Left lung (tissue), 10 donors: ENCODE results near the gene COA4. TPM values are rescaled to one million over a fixed set of nuclear protein-coding genes. Genes with fewer than 3 reads are reported as not detected.

Experiments
- ATAC-seq: fragments of 200-7000 bp; cut with Tn5 transposase; one replicate; pipeline ENCODE4 v1.9.1; 2020; ENCODE audit warnings: moderate library complexity
- DNase-seq, 4 donors: peaks; one replicate each; pipeline ENCODE4 v3.0.0-alpha.2; 2013 to 2020
- H3K27ac ChIP-seq, 2 donors: fragments of 200-600 bp; sonication (generic) in 1 of 2; one replicate each; pipeline versions ENCODE4 v1.5.0 to v1.8.0; 2020 to 2021
- H3K27me3 ChIP-seq, 2 donors: fragments of 200-600 bp; sonication (generic) in 1 of 2; one replicate each; pipeline versions ENCODE4 v1.5.0 to v1.8.0; 2020 to 2021
- H3K36me3 ChIP-seq, 2 donors: fragments of 200-600 bp; sonication (generic) in 1 of 2; one replicate each; pipeline versions ENCODE4 v1.5.0 to v1.8.0; 2020 to 2021
- H3K4me1 ChIP-seq, 2 donors: fragments of 200-600 bp; one replicate each; pipeline ENCODE4 v1.8.0; 2021
- H3K4me3 ChIP-seq, 2 donors: fragments of 200-600 bp; sonication (generic) in 1 of 2; one replicate each; pipeline versions ENCODE4 v1.5.0 to v1.8.0; 2020 to 2021; ENCODE audit warnings: mild to moderate bottlenecking in 1 of 2
- H3K9me3 ChIP-seq, 2 donors: fragments of 200-600 bp; sonication (generic) in 1 of 2; one replicate each; pipeline versions ENCODE4 v1.5.0 to v1.8.0; 2020 to 2021
- intact Hi-C, 2 donors: fragments of 100-400 bp; cut with DNase I; formaldehyde crosslinking; loops; one replicate each; pipeline versions ENCODE4 v1.11.2 to v1.14.2; 2022
- polyA plus RNA-seq, 6 donors: library from polyadenylated mRNA; unstranded; fragments of 120-200 nt; gene quantifications; one replicate each; pipeline ENCODE4 v1.2.1, GENCODE V29; 2013; ENCODE audit not compliant: insufficient read length in 6 of 6
- total RNA-seq, 2 donors: library from RNA; stranded (reverse); fragmentation: NEBNext Ultra II Directional; extraction: Animal tissue kit (Norgen Biotek cat#: 25700); gene quantifications; one replicate each; pipeline ENCODE4 v1.2.1, GENCODE V29; 2021
- TF ChIP-seq, protein P1 (sequence below), 2 donors: fragments of 200-600 bp; sonication (generic) in 1 of 2; IDR thresholded peaks; one replicate each; pipeline versions ENCODE4 v1.5.0 to v1.8.0; 2021; ENCODE audit warnings: antibody characterized with exemption in 2 of 2
- donor health status: DM: no; HTN: yes; CAD: no.
- donor health status: DM: no; HTN: no; CAD: no.

The COA4 gene
- total and polyA plus RNA-seq, 8 donors: 44.0 to 66.8 (median 54.5) TPM

DNA sequence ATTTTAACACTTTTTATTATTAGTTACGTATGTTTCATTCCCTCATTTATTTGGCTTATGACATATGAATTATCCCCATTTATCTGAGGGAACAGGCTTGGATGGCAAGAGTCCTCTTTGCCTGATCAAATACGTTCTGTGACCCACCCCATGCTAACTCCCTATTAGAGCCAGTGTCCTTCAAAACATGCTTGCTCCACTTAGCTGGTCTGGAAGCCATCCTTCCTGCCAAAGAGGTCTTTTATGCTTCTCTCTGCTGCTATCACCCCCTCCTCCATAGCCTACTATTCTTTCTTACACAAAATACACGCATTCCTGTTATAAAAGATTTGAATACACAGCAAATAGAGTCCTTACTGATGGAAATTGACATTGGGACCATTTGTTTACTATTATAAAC is 6.4 kb downstream of the COA4 start:
- TF ChIP-seq, protein P1, sequence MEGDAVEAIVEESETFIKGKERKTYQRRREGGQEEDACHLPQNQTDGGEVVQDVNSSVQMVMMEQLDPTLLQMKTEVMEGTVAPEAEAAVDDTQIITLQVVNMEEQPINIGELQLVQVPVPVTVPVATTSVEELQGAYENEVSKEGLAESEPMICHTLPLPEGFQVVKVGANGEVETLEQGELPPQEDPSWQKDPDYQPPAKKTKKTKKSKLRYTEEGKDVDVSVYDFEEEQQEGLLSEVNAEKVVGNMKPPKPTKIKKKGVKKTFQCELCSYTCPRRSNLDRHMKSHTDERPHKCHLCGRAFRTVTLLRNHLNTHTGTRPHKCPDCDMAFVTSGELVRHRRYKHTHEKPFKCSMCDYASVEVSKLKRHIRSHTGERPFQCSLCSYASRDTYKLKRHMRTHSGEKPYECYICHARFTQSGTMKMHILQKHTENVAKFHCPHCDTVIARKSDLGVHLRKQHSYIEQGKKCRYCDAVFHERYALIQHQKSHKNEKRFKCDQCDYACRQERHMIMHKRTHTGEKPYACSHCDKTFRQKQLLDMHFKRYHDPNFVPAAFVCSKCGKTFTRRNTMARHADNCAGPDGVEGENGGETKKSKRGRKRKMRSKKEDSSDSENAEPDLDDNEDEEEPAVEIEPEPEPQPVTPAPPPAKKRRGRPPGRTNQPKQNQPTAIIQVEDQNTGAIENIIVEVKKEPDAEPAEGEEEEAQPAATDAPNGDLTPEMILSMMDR (IDR thresholded peaks at IDR 0.05): no peak
- intact Hi-C loops: no loop called here
- no peaks in the 10 kb centered on the region for H3K9me3 ChIP-seq
- H3K4me3 ChIP-seq: no peak overlapping the region
- DNase-seq: no peak
- H3K4me1 ChIP-seq: peaks cover 0 to 8% of the 10 kb centered on the region in 2 donors
- ATAC-seq: no peak
- H3K27ac ChIP-seq: no peak overlapping the region
- H3K36me3 ChIP-seq: peaks cover 0 to 43% of the 10 kb centered on the region in 2 donors
- no peaks in the 10 kb centered on the region for H3K27me3 ChIP-seq

DNA sequence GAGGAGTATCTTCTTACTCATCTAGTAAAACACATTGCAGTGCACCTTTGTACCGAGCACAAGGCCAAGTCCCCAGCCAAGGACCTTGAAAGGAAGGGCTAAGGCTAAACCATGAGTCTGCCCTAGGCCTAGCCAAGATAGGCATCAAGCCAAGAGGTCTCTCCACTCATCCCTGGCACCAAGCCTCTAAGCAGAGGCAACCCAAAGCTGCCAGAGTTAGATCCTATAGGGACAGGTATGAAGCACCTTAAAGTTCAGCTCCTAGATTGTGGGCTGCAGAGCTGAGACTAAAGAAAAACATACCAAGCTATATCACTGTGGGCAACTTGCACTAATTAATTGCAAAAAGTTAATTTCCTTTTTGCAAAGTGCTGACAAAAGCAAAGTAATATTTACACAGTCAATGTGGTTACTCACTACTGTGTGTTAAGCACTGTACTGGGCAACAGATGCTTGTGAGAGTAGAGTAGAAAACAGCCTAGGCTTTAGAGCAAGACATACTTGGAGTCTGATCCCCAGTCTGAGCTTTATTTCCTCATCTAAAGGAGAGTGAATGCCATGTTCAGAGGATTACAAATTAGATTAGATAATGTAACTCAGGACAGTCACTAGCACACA is 7.2 kb downstream of the COA4 start:
- TF ChIP-seq, protein P1 (IDR thresholded peaks at IDR 0.05): no peak

DNA sequence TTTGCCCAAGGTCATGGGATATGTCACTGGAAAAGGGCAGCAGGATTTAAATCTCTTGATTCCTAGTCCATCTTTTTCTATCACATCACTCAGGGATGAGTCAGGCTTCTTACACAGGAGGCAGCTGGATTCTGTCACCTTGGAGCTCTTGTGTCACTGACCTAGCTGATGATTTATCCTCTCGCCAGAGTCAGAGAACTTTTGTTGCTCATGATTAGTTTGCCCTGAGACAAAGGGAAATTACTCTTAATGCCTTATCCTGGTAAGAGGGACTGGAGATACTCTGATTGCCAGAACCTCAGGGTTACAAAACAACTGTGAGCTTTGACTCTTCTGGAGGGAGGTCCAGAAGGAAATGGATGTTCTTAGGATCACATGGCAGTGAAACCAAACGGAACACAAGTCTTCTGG is 10.1 kb downstream of the COA4 start:
- Histone ChIP-seq H3K36me3 (peaks cover 0 to 37% of the 10 kb centered on the region in 2 donors), H3K4me3 (no peak overlapping the region), H3K4me1 (no peaks in the 10 kb centered on the region), H3K27ac (peak overlapping the region in 1 of 2 donors; percentile 5), H3K9me3 (no peaks in the 10 kb centered on the region), H3K27me3 (no peaks in the 10 kb centered on the region)
- intact Hi-C loops: no loop called here
- TF ChIP-seq, protein P1 (IDR thresholded peaks at IDR 0.05): no peak
- DNase-seq: no peak
- peak; percentile 47 for ATAC-seq

More for the DNA sequence above, 7.2 kb downstream of the COA4 start:
- peaks cover 0 to 51% of the 10 kb centered on the region in 2 donors for H3K36me3 ChIP-seq
- peak; percentile 67 for ATAC-seq
- no peaks in the 10 kb centered on the region for H3K27me3 ChIP-seq
- no peak for DNase-seq
- H3K27ac ChIP-seq: no peak overlapping the region
- H3K4me1 ChIP-seq: no peaks in the 10 kb centered on the region
- intact Hi-C loops: no loop called here
- H3K9me3 ChIP-seq: no peaks in the 10 kb centered on the region
- H3K4me3 ChIP-seq: no peak overlapping the region

DNA sequence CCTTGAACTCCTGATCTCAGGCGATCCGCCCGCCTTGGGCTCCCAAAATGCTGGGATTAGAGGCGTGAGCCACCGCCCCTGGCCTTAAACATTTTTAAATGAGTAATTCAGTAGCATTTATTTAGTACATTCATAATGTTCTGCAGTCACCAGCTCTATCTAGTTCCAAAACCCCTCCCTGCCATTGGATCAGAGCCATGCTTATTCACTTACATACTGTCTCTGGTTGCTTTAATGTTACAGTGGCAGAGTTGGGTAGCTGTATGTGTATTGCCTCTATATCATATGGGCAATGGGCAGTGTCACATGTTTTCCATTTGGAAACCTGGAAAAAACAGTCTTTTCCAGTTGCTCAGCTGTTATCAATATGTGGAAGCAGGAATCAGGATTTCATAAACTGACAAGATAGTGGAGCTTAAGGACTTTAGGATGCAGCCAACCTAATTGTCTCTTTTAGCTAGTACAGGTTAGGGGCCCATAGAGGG is 10.5 kb downstream of the COA4 start:
- peak overlapping the region in 1 of 2 donors; percentile 5 for H3K27ac ChIP-seq
- peak; percentile 22 for ATAC-seq
- no peak overlapping the region for H3K4me3 ChIP-seq
- H3K9me3 ChIP-seq: no peaks in the 10 kb centered on the region
- H3K36me3 ChIP-seq: peaks cover 0 to 37% of the 10 kb centered on the region in 2 donors
- intact Hi-C loops: no loop called here
- DNase-seq: no peak
- H3K4me1 ChIP-seq: no peaks in the 10 kb centered on the region
- TF ChIP-seq, protein P1 (IDR thresholded peaks at IDR 0.05): no peak
- H3K27me3 ChIP-seq: no peaks in the 10 kb centered on the region

DNA sequence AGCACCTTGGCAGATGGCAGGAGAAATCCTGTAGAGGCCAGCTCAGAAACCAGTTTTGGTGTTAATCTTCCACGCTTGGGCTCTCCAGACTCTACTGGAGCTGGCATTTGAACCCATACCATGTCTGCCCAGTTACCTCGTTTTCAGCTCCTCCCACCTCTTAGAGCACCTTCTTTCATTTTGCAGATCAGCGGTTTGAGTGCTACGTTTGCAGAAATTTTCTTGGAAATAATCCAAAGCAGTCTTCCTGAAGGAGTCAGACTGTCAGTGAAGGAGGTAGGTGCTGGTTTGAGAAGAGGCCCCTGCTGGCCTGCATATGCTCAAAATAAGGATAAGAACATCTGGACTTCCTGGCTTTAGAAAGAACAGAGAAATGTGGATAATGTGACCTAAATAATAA is 13.7 kb downstream of the COA4 start:
- ATAC-seq: no peak
- TF ChIP-seq, protein P1 (IDR thresholded peaks at IDR 0.05): no peak
- no peaks in the 10 kb centered on the region for H3K27me3 ChIP-seq
- H3K4me1 ChIP-seq: no peaks in the 10 kb centered on the region
- H3K27ac ChIP-seq: no peak overlapping the region
- no peak overlapping the region for H3K4me3 ChIP-seq
- H3K9me3 ChIP-seq: no peaks in the 10 kb centered on the region
- intact Hi-C loops: no loop called here
- DNase-seq: no peak
- peaks cover 0 to 39% of the 10 kb centered on the region in 2 donors for H3K36me3 ChIP-seq
